NCI-H1105 treated with DMSO at 0.1 percent for 48 hours (cell line): Measurements from ENCODE around the gene ST7.
"Not testable (repeated sequence)": the region's sequence is repeated elsewhere in the genome, so short reads cannot be mapped to it uniquely, and the experiment has no call there.

Experiments used
- DNase-seq: peaks from one replicate; lab custom pipeline; 2025; lab: John Stamatoyannopoulos, UW

The ST7 gene

GRCh38 chr7:117030793-117031192 lies 77.5 kb downstream of the ST7 start:
- DNase-seq: not testable (repeated sequence)

- DNase-seq: no peak
Observed at GRCh38 chr7:117032810-117033209, 79.5 kb downstream of the ST7 start.

GRCh38 chr7:117034851-117035464 lies 81.7 kb downstream of the ST7 start:
- no peak for DNase-seq

GRCh38 chr7:117035465-117035862 lies 82.2 kb downstream of the ST7 start:
- no peak for DNase-seq

GRCh38 chr7:117036053-117036669 lies 82.9 kb downstream of the ST7 start:
- no peak for DNase-seq

GRCh38 chr7:117036836-117037235 lies 83.5 kb downstream of the ST7 start:
- no peak for DNase-seq

- no peak for DNase-seq
Observed at GRCh38 chr7:117038408-117038807, 85.1 kb downstream of the ST7 start.

GRCh38 chr7:117041007-117041406 lies 87.7 kb downstream of the ST7 start:
- DNase-seq: no peak

GRCh38 chr7:117041822-117042221 lies 88.5 kb downstream of the ST7 start:
- no peak for DNase-seq

GRCh38 chr7:117043108-117043825 lies 90.0 kb downstream of the ST7 start:
- no peak for DNase-seq

- no peak for DNase-seq
Observed at GRCh38 chr7:117044664-117045063, 91.4 kb downstream of the ST7 start.

GRCh38 chr7:117045927-117046710 lies 92.8 kb downstream of the ST7 start:
- no peak for DNase-seq

GRCh38 chr7:117047496-117047895 lies 94.2 kb downstream of the ST7 start:
- peak; percentile 53 for DNase-seq

GRCh38 chr7:117048114-117048866 lies 95.0 kb downstream of the ST7 start:
- DNase-seq: no peak

- no peak for DNase-seq
Observed at GRCh38 chr7:117048882-117049281, 95.6 kb downstream of the ST7 start.

GRCh38 chr7:117051808-117052207 lies 98.5 kb downstream of the ST7 start:
- DNase-seq: no peak

- DNase-seq: no peak
Observed at GRCh38 chr7:117053432-117053831, 100.1 kb downstream of the ST7 start.

- no peak for DNase-seq
Observed at GRCh38 chr7:117061751-117062150, 108.5 kb downstream of the ST7 start.

- no peak for DNase-seq
Observed at GRCh38 chr7:117062300-117062699, 109.0 kb downstream of the ST7 start.

- no peak for DNase-seq
Observed at GRCh38 chr7:117064688-117065087, 111.4 kb downstream of the ST7 start.

- DNase-seq: no peak
Observed at GRCh38 chr7:117065571-117066150, 112.4 kb downstream of the ST7 start.
